Mesenchymal stem cell (in vitro differentiated cells and primary cell): ENCODE measurements around the gene GALK2.
"Not testable (repeated sequence)": the region's sequence is repeated elsewhere in the genome, so short reads cannot be mapped to it uniquely, and the experiment has no call there.

Source experiments
- DNase-seq: peaks from one replicate; pipeline ENCODE4 v3.0.0-alpha.2; 2013
- H2AFZ ChIP-seq: one replicate; pipeline ENCODE4 v1.6.1; 2013; ENCODE audit warnings: low read depth, mild to moderate bottlenecking, control low read depth, inconsistent platforms, low read length, moderate library complexity
- H2AK5ac ChIP-seq: 2 replicates; pipeline ENCODE4 v1.6.1; 2013; ENCODE audit warnings: low read length, moderate library complexity, mild to moderate bottlenecking, inconsistent platforms; ENCODE audit not compliant: severe bottlenecking
- H2BK120ac ChIP-seq: one replicate; pipeline ENCODE4 v1.6.1; 2013; ENCODE audit warnings: low read depth, mild to moderate bottlenecking, inconsistent platforms, low read length, moderate library complexity
- H2BK12ac ChIP-seq, 2 experiments: one replicate each; pipeline ENCODE4 v1.6.1; 2013; ENCODE audit warnings: inconsistent platforms in 2 of 2, low read length in 2 of 2, mild to moderate bottlenecking in 2 of 2, moderate library complexity in 2 of 2, control low read depth in 1 of 2
- H2BK15ac ChIP-seq: one replicate; pipeline ENCODE4 v1.6.1; 2013; ENCODE audit warnings: mild to moderate bottlenecking, low read depth, inconsistent platforms; ENCODE audit not compliant: poor library complexity, severe bottlenecking
- H2BK5ac ChIP-seq: 2 replicates; pipeline ENCODE4 v1.6.1; 2013; ENCODE audit warnings: low read depth, mild to moderate bottlenecking, low read length, control low read depth, inconsistent platforms; ENCODE audit not compliant: poor library complexity, severe bottlenecking
- H3K14ac ChIP-seq, 2 experiments: one replicate each; pipeline ENCODE4 v1.6.1; 2013; ENCODE audit warnings: inconsistent platforms in 2 of 2, low read length in 2 of 2, control low read depth in 1 of 2, mild to moderate bottlenecking in 1 of 2, moderate library complexity in 1 of 2
- H3K18ac ChIP-seq, 2 experiments: one replicate each; pipeline ENCODE4 v1.6.1; 2013; ENCODE audit warnings: inconsistent platforms in 2 of 2, low read length in 2 of 2, control low read depth in 1 of 2, low read depth in 1 of 2, mild to moderate bottlenecking in 1 of 2
- H3K23ac ChIP-seq, 2 experiments: one replicate each; pipeline ENCODE4 v1.6.1; 2013; ENCODE audit warnings: inconsistent platforms in 2 of 2, low read length in 2 of 2, mild to moderate bottlenecking in 2 of 2, moderate library complexity in 2 of 2, control low read depth in 1 of 2
- H3K27ac ChIP-seq: 2 replicates; pipeline ENCODE4 v1.5.1; 2013; ENCODE audit warnings: mild to moderate bottlenecking, moderate library complexity, low read length, control low read depth, inconsistent platforms; ENCODE audit not compliant: poor library complexity, severe bottlenecking
- H3K27me3 ChIP-seq, 2 experiments: 2 replicates each; pipeline versions ENCODE4 v1.6.1 to v1.7.0; 2013; ENCODE audit warnings: low read length in 2 of 2, mild to moderate bottlenecking in 2 of 2, moderate library complexity in 2 of 2, control low read depth in 1 of 2, inconsistent platforms in 1 of 2; ENCODE audit not compliant: control insufficient read depth in 1 of 2, insufficient read depth in 1 of 2
- H3K36me3 ChIP-seq, 2 experiments: 2 replicates each; pipeline versions ENCODE4 v1.6.1 to v1.7.0; 2013; ENCODE audit warnings: low read length in 2 of 2, control low read depth in 1 of 2, inconsistent platforms in 1 of 2, low read depth in 1 of 2, mild to moderate bottlenecking in 1 of 2; ENCODE audit not compliant: insufficient read depth in 2 of 2, control insufficient read depth in 1 of 2
- H3K4ac ChIP-seq, 2 experiments: one replicate each; pipeline ENCODE4 v1.6.1; 2013; ENCODE audit warnings: inconsistent platforms in 2 of 2, low read length in 2 of 2, mild to moderate bottlenecking in 2 of 2, moderate library complexity in 2 of 2, control low read depth in 1 of 2, low read depth in 1 of 2
- H3K4me1 ChIP-seq: 2 replicates; pipeline ENCODE4 v1.6.1; 2013; ENCODE audit warnings: low read depth, low read length, control low read depth; ENCODE audit not compliant: control insufficient read depth, insufficient read depth
- H3K4me2 ChIP-seq: 2 replicates; pipeline ENCODE4 v1.6.1; 2013; ENCODE audit warnings: low read length, mild to moderate bottlenecking, inconsistent platforms; ENCODE audit not compliant: poor library complexity, severe bottlenecking
- H3K4me3 ChIP-seq, 2 experiments: 2 replicates each; pipeline versions ENCODE4 v1.5.1 to v1.7.0; 2013; ENCODE audit warnings: low read length in 2 of 2, mild to moderate bottlenecking in 2 of 2, control low read depth in 1 of 2, low read depth in 1 of 2; ENCODE audit not compliant: insufficient read depth in 1 of 2
- H3K79me1 ChIP-seq: replicated peaks from 2 replicates; pipeline ENCODE4 v1.6.1; 2013; ENCODE audit warnings: mild to moderate bottlenecking, control low read depth, low read length, inconsistent platforms; ENCODE audit not compliant: poor library complexity, severe bottlenecking
- H3K9ac ChIP-seq: 2 replicates; pipeline ENCODE4 v1.7.0; 2013; ENCODE audit warnings: mild to moderate bottlenecking, low read length, moderate library complexity
- H3K9me3 ChIP-seq: 2 replicates; pipeline ENCODE4 v1.7.0; 2013; ENCODE audit warnings: mild to moderate bottlenecking, low read length; ENCODE audit not compliant: control insufficient read depth
- H4K8ac ChIP-seq: one replicate; pipeline ENCODE4 v1.6.1; 2013; ENCODE audit warnings: inconsistent platforms, mild to moderate bottlenecking, low read length, moderate library complexity
- H4K91ac ChIP-seq: one replicate; pipeline ENCODE4 v1.6.1; 2013; ENCODE audit warnings: mild to moderate bottlenecking, low read length, inconsistent platforms
- WGBS: methylation state at CpG from one replicate; pipeline ENCODE4 v1.1.7; 2013; ENCODE audit warnings: mixed read lengths; 5-methylcytosine and 5-hydroxymethylcytosine counted together

Gene GALK2

DNA sequence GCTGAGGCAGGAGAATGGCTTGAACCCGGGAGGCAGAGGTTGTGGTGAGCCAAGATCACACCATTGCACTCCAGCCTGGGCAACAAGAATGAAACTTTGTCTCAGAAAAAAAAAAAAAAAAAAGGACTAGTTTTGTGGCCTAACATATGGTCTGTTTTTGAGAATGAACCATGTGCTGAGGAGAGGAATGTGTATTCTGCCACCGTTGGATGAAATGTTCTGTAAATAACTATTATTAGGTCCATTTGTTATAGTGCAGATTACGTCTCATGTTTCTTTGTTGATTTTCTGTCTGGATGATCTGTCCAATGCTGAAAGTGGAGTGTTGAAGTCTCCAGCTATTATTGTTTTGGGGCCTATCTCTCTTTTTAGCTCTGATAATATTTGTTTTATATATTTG, 13.7 kb downstream of the GALK2 start:
- peaks cover 18% of the 10 kb centered on the region for H3K79me1 ChIP-seq

GRCh38 chr15:49185473-49185872, 15.4 kb downstream of the GALK2 start:
- no peak overlapping the region for H3K18ac ChIP-seq
- H3K79me1 ChIP-seq = peaks cover 20% of the 10 kb centered on the region
- H3K4me2 ChIP-seq = no peak overlapping the region
- H3K14ac ChIP-seq = no peak overlapping the region
- peaks cover 3 to 6% of the 10 kb centered on the region in 2 experiments for H3K36me3 ChIP-seq
- H3K23ac ChIP-seq = no peak overlapping the region
- no CpG with 5 or more reads among the region's 1 CpG for WGBS
- no peak overlapping the region for H2BK5ac ChIP-seq
- no peak overlapping the region for H2BK120ac ChIP-seq
- DNase-seq = no peak
- H3K4me3 ChIP-seq = no peak overlapping the region
- H2BK12ac ChIP-seq = no peak overlapping the region
- no peaks in the 10 kb centered on the region for H3K9me3 ChIP-seq
- H2BK15ac ChIP-seq = no peak overlapping the region
- no peak overlapping the region for H3K9ac ChIP-seq
- no peaks in the 10 kb centered on the region for H3K27me3 ChIP-seq
- no peak overlapping the region for H2AK5ac ChIP-seq
- no peak overlapping the region for H3K27ac ChIP-seq
- no peak overlapping the region for H2AFZ ChIP-seq
- no peaks in the 10 kb centered on the region for H3K4me1 ChIP-seq
- no peak overlapping the region for H3K4ac ChIP-seq
- H4K91ac ChIP-seq = no peak overlapping the region
- no peak overlapping the region for H4K8ac ChIP-seq

More for the DNA sequence above, 13.7 kb downstream of the GALK2 start:
- not testable (repeated sequence) for H3K9ac ChIP-seq, H2BK12ac ChIP-seq, H3K36me3 ChIP-seq, H2AFZ ChIP-seq, H4K8ac ChIP-seq, H3K27ac ChIP-seq, H3K4ac ChIP-seq, H3K4me3 ChIP-seq, H3K9me3 ChIP-seq, H3K27me3 ChIP-seq, H3K23ac ChIP-seq, DNase-seq, H2BK15ac ChIP-seq, H3K14ac ChIP-seq, H2BK120ac ChIP-seq, H2BK5ac ChIP-seq, H4K91ac ChIP-seq, H3K4me2 ChIP-seq, H3K18ac ChIP-seq, H3K4me1 ChIP-seq, H2AK5ac ChIP-seq
- 94% methylated on average over 3 of the region's 3 CpGs for WGBS

GRCh38 chr15:49187549-49188245, 17.6 kb downstream of the GALK2 start:
- H3K4ac ChIP-seq = peak overlapping the region in 1 of 2 experiments; percentile 60
- H4K91ac ChIP-seq = no peak overlapping the region
- H3K23ac ChIP-seq = no peak overlapping the region
- no peak overlapping the region for H3K27ac ChIP-seq
- H2BK5ac ChIP-seq = no peak overlapping the region
- no peaks in the 10 kb centered on the region for H3K27me3 ChIP-seq
- H2BK12ac ChIP-seq = no peak overlapping the region
- H2BK120ac ChIP-seq = no peak overlapping the region
- DNase-seq = peak; percentile 86
- peak overlapping the region in 1 of 2 experiments; percentile 29 for H3K18ac ChIP-seq
- 96% methylated on average over 2 of the region's 2 CpGs for WGBS
- H2BK15ac ChIP-seq = no peak overlapping the region
- no peak overlapping the region for H3K4me2 ChIP-seq
- peak overlapping the region; percentile 41 for H3K9ac ChIP-seq
- no peak overlapping the region for H3K4me3 ChIP-seq
- no peak overlapping the region for H3K14ac ChIP-seq
- no peak overlapping the region for H2AK5ac ChIP-seq
- H4K8ac ChIP-seq = peak overlapping the region; percentile 42
- no peaks in the 10 kb centered on the region for H3K4me1 ChIP-seq
- H2AFZ ChIP-seq = no peak overlapping the region
- H3K36me3 ChIP-seq = peaks cover 3% of the 10 kb centered on the region in 2 experiments
- peaks cover 14% of the 10 kb centered on the region for H3K79me1 ChIP-seq
- H3K9me3 ChIP-seq = no peaks in the 10 kb centered on the region

DNA sequence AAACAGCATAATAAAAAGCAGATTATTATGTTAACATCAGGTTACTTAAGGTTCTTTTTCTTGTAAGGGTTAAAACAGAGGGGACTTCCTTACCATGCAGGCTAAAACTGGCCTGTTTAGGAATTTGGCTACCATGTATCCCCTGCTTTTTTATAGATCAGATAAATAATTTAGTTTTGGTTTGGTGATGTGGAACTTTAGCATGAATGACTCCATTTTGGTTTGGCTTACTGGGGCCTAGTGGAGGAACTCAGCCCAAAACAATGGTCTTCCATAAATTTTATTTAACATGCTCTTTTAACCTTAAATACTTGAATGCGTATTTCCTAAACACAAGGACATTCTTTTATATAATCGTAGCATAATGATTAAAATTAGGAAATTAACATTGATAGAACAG, 18.9 kb downstream of the GALK2 start:
- H3K4me2 ChIP-seq = no peak overlapping the region
- H4K91ac ChIP-seq = no peak overlapping the region
- H3K27me3 ChIP-seq = no peaks in the 10 kb centered on the region
- no peak overlapping the region for H3K4me3 ChIP-seq
- H3K4ac ChIP-seq = no peak overlapping the region
- H3K4me1 ChIP-seq = no peaks in the 10 kb centered on the region
- H3K14ac ChIP-seq = no peak overlapping the region
- no peak overlapping the region for H3K18ac ChIP-seq
- no peak overlapping the region for H3K9ac ChIP-seq
- WGBS = no CpG with 5 or more reads among the region's 2 CpGs
- H2BK15ac ChIP-seq = no peak overlapping the region
- no peak overlapping the region for H2BK5ac ChIP-seq
- no peak overlapping the region for H3K27ac ChIP-seq
- H2AK5ac ChIP-seq = no peak overlapping the region
- DNase-seq = no peak
- H3K23ac ChIP-seq = no peak overlapping the region
- H4K8ac ChIP-seq = no peak overlapping the region
- H2BK12ac ChIP-seq = no peak overlapping the region
- H3K36me3 ChIP-seq = peaks cover 3% of the 10 kb centered on the region in 2 experiments
- H2AFZ ChIP-seq = no peak overlapping the region
- H3K79me1 ChIP-seq = peaks cover 16% of the 10 kb centered on the region
- no peak overlapping the region for H2BK120ac ChIP-seq
- no peaks in the 10 kb centered on the region for H3K9me3 ChIP-seq
